Ramos (cell line): ENCODE results near the gene SORL1.
"Not testable (repeated sequence)": the region's sequence is repeated elsewhere in the genome, so short reads cannot be mapped to it uniquely, and the experiment has no call there.

ENCODE experiments used
- in situ Hi-C: fragments of 300-500 bp; cut with MboI; formaldehyde crosslinking; loops from one replicate; pipeline ENCODE4 v1.14.3; 2022; ENCODE audit warnings: low sequenced_read_pairs; ENCODE audit not compliant: unreplicated experiment

SORL1 gene

GRCh38 chr11:121467471-121467870, 15.4 kb downstream of the SORL1 start:
- in situ Hi-C loops, result no loop called here

DNA sequence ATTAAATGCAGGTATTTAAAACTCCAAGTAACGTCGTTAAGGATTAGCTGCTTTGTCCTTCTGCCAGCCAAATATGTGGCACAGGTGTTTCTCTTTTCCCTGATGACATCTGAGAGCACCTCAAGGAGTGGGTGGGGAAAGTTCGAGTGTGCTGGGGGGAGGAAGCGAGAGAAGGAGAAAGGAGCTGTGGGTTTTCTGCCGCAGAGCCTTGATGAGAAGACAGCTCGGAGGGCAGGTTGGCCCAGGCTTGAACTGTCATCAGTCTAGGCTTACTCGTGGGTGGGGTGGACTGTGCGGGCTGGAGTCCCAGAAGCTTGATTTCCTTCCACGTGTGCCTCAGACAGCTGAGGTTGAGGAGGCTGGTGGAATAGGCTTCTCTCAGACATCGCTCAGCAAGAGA, 15.9 kb downstream of the SORL1 start:
- in situ Hi-C loops, result no loop called here

DNA sequence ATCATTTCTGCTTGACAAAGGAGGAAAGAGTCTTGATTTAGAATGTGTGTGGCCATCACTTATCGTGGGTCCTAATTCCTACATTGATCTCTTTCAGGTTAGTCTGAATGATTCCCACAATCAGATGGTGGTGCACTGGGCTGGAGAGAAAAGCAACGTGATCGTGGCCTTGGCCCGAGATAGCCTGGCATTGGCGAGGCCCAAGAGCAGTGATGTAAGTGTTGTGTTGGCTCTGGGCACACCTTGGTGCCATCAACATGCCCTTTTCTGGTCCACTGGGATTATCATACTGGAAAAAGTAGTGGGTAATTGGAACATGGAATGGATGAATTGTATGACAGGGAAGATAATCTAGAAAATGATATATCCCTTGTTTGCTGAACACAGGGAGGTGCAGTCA, 17.8 kb downstream of the SORL1 start:
- in situ Hi-C loops, result no loop called here

GRCh38 chr11:121471167-121471566, 19.1 kb downstream of the SORL1 start:
- in situ Hi-C loops, result no loop called here

DNA sequence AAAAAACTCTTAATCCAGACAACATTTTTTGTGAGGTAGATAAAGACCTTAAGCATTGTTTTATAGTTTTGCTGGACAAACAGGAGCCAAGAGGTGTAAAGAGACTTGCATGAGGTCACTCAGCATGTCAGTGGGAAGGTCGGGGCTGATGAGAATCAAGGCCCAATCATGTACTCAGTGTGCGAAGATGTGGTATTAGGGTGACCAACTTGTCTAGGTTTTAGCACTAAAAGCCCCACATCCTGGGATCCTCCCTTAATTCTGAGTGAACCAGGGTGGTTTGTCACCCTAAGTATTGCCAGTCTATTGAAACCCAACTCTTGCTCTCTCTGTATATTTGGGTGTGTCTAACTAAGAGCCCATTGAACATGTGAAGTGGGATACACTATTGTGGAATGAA, 20.2 kb downstream of the SORL1 start:
- in situ Hi-C loops, result no loop called here

DNA sequence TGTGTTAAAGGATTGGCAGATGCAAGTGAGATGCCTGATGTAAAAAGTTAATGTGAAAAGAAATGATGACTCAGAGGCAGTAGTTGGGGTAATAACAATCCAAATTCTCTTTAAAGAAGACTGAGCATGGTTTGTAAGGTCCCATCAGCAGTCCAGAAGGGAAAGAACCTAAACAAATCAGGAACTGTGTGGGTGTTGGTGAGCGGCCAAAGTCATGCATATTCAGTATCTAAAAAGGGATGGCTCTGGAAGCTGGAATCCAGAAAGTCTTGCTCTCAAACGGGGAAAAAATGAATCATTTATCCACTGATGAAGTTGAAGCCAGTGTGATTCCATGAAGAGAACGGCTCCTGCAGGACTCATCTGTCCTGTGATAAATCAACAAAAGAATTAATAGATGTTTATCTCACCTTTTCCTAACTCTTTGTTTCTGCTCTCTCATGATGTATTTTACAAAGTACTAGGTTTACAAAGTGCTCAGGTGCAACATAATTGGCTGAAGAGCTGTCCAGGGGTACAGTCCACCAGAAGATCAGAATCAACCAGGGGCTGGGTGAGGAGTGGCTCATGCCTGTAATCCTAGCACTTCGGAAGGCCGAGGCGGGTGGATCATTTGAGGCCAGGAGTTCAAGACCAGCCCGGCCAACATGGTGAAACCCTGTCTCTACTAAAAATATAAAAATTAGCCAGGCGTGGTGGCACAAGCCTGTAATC, 21.1 kb downstream of the SORL1 start:
- in situ Hi-C loops, result no loop called here

DNA sequence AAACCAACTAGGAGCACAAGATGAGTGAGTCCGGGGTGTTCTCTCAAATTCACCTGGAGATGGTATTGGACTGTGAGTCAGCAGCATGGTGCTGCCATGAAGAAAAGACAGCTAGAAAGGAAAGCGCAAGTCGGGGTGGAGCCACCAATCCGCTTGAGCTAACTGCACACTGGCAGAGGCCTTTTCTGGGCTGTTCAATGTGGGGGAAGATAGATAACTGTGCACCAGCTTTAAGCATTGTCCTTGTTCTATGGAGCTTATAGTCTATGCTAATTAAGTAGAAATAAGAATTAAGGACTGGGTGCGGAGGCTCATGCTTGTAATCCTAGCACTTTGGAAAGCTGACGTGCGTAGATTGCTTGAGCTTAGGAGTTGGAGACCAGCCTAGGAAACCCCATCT, 22.6 kb downstream of the SORL1 start:
- in situ Hi-C loops, result no loop called here

GRCh38 chr11:121476379-121477032, 24.4 kb downstream of the SORL1 start:
- in situ Hi-C loops, result no loop called here

DNA sequence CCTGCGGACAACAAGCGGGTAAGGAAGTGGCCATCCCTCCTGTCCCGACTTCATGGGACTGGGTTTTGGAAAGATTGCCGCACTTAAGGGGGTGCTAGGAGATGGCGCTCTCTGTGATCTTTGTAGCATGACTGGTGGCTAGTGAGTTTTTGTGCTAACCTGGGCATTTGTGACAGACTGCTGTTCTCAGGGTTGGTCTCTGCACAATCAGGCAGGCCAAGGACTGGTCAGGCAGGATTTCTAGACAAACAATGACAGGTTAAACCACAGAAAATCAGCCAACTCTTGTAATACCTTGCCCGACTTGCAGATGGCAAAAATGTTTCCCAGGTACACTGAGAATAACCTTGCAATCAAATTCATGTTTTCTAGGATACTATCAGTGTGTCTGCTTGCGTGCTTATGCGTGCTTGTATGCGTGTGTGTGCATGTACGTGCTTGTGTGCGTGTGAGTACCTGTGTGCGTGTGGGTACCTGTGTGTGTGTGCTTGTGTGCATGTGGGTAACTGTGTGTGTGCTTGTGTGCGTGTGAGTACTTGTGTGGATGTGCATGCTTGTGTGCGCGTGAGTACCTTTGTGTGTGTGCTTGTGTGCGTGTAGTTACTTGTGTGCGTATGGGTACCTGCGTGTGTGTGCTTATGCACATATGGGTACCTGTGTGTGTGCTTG, 26.2 kb downstream of the SORL1 start:
- in situ Hi-C loops, result no loop called here

GRCh38 chr11:121478895-121479697, 27.0 kb downstream of the SORL1 start:
- in situ Hi-C loops, result no loop called here

DNA sequence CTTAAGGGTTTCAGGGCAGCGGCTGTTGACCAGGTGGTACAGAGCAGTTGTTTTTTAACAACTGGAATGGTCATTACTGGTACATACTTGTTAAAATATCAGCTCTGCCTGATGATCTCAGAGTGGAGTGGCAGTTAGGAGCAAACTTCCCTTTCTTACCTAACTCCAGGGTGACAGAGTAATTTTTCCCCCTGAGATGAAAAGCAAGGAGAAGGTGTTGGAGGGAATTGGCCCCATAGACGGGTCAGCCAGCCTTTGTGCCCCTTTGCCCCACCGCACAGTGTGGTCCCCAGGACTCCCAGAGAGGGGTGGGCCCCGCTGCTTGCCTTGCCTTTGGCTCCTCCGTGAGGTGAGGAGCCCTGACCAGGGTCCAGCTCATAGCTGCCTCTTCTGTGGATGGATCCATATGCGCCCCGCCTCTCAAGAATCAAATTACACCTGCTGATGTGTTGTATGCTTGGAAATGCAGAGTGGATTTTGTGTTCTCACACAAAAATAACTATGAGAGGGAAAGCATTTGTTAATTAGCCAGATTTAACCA, 27.7 kb downstream of the SORL1 start:
- in situ Hi-C loops, result no loop called here

GRCh38 chr11:121481484-121482230, 29.5 kb downstream of the SORL1 start:
- in situ Hi-C loops, result not testable (repeated sequence)

GRCh38 chr11:121482231-121483129, 30.4 kb downstream of the SORL1 start:
- in situ Hi-C loops, result no loop called here

GRCh38 chr11:121483805-121484480, 31.8 kb downstream of the SORL1 start:
- in situ Hi-C loops, result no loop called here

GRCh38 chr11:121485216-121485615, 33.1 kb downstream of the SORL1 start:
- in situ Hi-C loops, result no loop called here

GRCh38 chr11:121486054-121486453, 33.9 kb downstream of the SORL1 start:
- in situ Hi-C loops, result no loop called here

DNA sequence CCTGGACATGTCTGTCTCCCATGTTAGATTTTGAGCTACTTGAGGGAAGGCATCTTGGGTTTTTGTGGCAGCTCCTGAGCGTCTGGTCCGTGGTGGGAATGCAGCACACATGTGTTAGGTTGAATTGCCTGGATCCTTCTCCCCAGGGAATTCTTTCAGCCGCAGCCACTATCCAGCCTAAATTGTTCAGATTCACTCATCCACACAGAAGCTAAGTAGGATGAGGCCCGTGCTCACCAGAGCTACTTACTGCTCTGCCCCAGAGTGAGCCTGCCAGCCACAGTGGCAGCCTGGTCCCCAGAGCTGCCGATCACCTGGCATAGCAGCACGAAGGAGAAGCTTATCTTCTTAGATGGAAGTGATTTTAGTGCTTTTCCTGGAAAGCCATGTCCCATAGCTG, 35.1 kb downstream of the SORL1 start:
- in situ Hi-C loops, result no loop called here

DNA sequence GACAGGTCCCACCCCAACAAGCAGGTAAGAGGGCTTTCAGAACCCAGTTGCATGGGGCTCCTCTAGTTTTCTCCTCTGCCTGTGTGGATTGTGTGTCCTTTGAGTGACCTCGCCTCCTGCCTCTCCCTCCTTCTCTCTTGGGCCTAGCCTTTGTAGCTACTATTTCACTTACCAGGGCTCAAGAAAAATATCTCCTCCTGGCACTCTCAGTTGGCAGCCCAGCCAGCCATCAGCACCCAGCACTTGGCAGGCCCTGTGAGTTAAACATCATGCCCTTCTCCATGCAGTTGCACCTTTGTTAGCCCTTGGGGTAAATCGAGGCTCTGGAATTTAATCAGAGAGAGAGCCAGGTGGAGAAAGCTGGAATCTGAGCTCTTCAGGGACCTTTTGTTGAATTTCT, 36.1 kb downstream of the SORL1 start:
- in situ Hi-C loops, result no loop called here
